Fibroblast of skin of scalp (primary cell): ENCODE measurements around the gene PTPRD.

Experiments
- DNase-seq: peaks from one replicate; pipeline ENCODE4 v3.0.0-alpha.2; 2013

The PTPRD gene

GRCh38 chr9:8457055-8457454 is 2155.7 kb downstream of the PTPRD start:
- DNase-seq, result no peak

- peak; percentile 11 for DNase-seq
These were observed 2156.5 kb downstream of the PTPRD start for GRCh38 chr9:8456344-8456743.

- DNase-seq, result no peak
These were observed 2161.8 kb downstream of the PTPRD start for GRCh38 chr9:8450810-8451545.

GRCh38 chr9:8448226-8448625 is 2164.6 kb downstream of the PTPRD start:
- DNase-seq, result no peak

GRCh38 chr9:8447601-8448000 is 2165.2 kb downstream of the PTPRD start:
- no peak for DNase-seq

GRCh38 chr9:8437876-8438275 is 2174.9 kb downstream of the PTPRD start:
- peak; percentile 61 for DNase-seq

GRCh38 chr9:8437259-8437658 is 2175.5 kb downstream of the PTPRD start:
- no peak for DNase-seq

GRCh38 chr9:8436786-8437185 is 2176.0 kb downstream of the PTPRD start:
- no peak for DNase-seq

- no peak for DNase-seq
These were observed 2178.2 kb downstream of the PTPRD start for GRCh38 chr9:8434621-8435020.

GRCh38 chr9:8432224-8432623 is 2180.6 kb downstream of the PTPRD start:
- DNase-seq, result no peak

GRCh38 chr9:8431505-8431904 is 2181.3 kb downstream of the PTPRD start:
- DNase-seq, result no peak

- no peak for DNase-seq
These were observed 2181.9 kb downstream of the PTPRD start for GRCh38 chr9:8430945-8431344.

- no peak for DNase-seq
These were observed 2183.0 kb downstream of the PTPRD start for GRCh38 chr9:8429768-8430167.

GRCh38 chr9:8429157-8429556 is 2183.6 kb downstream of the PTPRD start:
- no peak for DNase-seq

- no peak for DNase-seq
These were observed 2184.4 kb downstream of the PTPRD start for GRCh38 chr9:8428389-8428788.

- DNase-seq, result no peak
These were observed 2187.9 kb downstream of the PTPRD start for GRCh38 chr9:8424786-8425410.

GRCh38 chr9:8420416-8420815 is 2192.4 kb downstream of the PTPRD start:
- no peak for DNase-seq

- DNase-seq, result peak; percentile 90
These were observed 2193.1 kb downstream of the PTPRD start for GRCh38 chr9:8419596-8420275.

- no peak for DNase-seq
These were observed 2195.5 kb downstream of the PTPRD start for GRCh38 chr9:8417341-8417740.

GRCh38 chr9:8412327-8412726 is 2200.5 kb downstream of the PTPRD start:
- no peak for DNase-seq

- DNase-seq, result no peak
These were observed 2204.1 kb downstream of the PTPRD start for GRCh38 chr9:8408575-8409190.

GRCh38 chr9:8401961-8402705 is 2210.7 kb downstream of the PTPRD start:
- DNase-seq, result no peak

GRCh38 chr9:8400378-8400777 is 2212.4 kb downstream of the PTPRD start:
- no peak for DNase-seq
